ENCODE results near the gene ANKFY1.

Gene ANKFY1

DNA sequence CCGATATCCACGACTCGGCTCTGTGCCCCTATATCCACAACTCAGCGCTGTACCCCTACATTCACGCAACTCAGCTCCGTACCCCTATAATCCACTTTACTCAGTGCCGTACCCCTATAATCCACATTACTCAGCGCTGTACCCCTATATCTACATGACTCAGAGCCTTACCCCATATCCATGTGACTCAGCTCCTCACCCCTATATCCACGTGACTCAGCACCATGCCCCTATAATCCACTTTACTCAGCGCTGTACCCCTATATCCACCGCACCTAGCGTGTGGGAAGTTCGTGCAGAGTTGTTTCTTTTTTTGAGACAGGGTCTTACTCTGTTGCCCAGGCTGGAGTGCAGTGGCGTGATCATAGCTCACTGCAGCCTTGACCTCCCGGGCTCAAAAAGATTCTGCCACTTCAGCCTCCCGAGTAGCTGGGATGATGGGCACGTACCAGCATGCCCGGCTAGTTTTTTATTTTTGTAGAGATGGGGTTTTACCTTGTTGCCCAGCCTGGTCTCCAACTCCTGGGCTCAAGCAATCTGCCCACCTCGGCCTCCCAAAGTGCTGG is 103.4 kb downstream of the ANKFY1 start:
- H3K9me3 ChIP-seq (ENCODE audit: insufficient read depth, low read depth, low read length) = no peaks in the 10 kb centered on the region
- no peak overlapping the region for H3K27ac ChIP-seq (ENCODE audit: low read length)
- peaks cover 5% of the 10 kb centered on the region for H3K36me3 ChIP-seq (ENCODE audit: insufficient read depth, low read depth, low read length)
- no peak overlapping the region for H3K4me3 ChIP-seq (ENCODE audit: low read length)
- H3K9ac ChIP-seq (ENCODE audit: low read depth, low read length) = no peak overlapping the region
- H3K27me3 ChIP-seq (ENCODE audit: insufficient read depth, low read length) = no peaks in the 10 kb centered on the region
- H3K4me1 ChIP-seq (ENCODE audit: insufficient read depth, low read length) = peaks cover 4% of the 10 kb centered on the region; the same call in 1 of the 2 replicates

DNA sequence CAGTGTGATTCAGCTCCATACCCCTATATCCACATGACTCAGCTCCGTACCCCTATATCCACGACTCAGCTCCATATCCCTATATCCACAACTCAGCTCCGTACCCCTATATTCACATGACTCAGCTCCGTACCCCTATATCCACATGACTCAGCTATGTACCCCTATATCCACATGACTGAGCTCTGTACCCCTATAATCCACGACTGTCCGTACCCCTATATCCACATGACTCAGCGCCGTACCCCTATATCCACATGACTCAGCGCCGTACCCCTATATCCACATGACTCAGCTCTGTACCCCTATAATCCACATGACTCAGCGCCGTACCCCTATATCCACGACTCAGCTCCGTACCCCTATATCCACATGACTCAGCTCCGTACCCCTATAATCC is 104.0 kb downstream of the ANKFY1 start:
- Histone ChIP-seq H3K4me1 (ENCODE audit: insufficient read depth, low read length) (peaks cover 4% of the 10 kb centered on the region; the same call in 1 of the 2 replicates), H3K4me3 (ENCODE audit: low read length) (no peak overlapping the region), H3K27ac (ENCODE audit: low read length) (no peak overlapping the region), H3K36me3 (ENCODE audit: insufficient read depth, low read depth, low read length) (no peaks in the 10 kb centered on the region), H3K9me3 (ENCODE audit: insufficient read depth, low read depth, low read length) (no peaks in the 10 kb centered on the region), H3K27me3 (ENCODE audit: insufficient read depth, low read length) (no peaks in the 10 kb centered on the region), H3K9ac (ENCODE audit: low read depth, low read length) (no peak overlapping the region)

DNA sequence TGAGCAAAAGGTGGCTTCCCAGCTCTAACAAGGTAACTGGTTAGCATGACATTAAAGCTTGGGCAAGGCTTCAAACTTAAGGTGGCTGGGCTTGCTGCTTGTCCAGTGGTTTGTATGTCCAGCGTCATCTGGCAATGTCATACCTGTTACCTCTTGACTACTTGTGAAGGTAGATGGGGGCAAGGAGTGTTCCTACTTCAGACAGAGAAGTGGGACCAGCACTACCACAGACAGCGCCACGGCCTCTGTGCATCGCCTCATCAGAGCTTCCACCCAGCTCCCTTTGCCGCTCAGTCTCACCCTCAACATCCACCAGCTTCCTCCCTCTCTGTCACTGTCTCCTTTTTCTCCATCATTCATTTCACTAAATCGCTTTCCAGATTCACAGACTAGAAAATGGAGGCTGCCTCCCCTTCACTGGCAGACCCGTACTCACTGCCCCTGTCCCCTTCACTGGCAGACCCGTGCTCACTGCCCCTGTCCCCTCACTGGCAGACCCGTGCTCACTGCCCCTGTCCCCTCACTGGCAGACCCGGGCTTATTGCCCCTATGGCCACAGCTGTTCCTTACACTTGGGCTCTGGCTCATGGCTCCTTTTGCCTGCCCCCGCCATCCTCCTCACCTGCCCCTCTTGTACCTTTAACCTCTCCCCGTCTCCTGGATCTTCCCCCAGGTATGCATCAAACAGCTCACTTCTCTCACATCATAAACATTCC is 106.0 kb downstream of the ANKFY1 start:
- H3K27me3 ChIP-seq (ENCODE audit: insufficient read depth, low read length) = no peaks in the 10 kb centered on the region
- H3K9me3 ChIP-seq (ENCODE audit: insufficient read depth, low read depth, low read length) = no peaks in the 10 kb centered on the region
- peaks cover 4% of the 10 kb centered on the region; the same call in 1 of the 2 replicates for H3K4me1 ChIP-seq (ENCODE audit: insufficient read depth, low read length)
- H3K36me3 ChIP-seq (ENCODE audit: insufficient read depth, low read depth, low read length) = no peaks in the 10 kb centered on the region
- no peak overlapping the region for H3K4me3 ChIP-seq (ENCODE audit: low read length)
- H3K9ac ChIP-seq (ENCODE audit: low read depth, low read length) = no peak overlapping the region
- no peak overlapping the region for H3K27ac ChIP-seq (ENCODE audit: low read length)

DNA sequence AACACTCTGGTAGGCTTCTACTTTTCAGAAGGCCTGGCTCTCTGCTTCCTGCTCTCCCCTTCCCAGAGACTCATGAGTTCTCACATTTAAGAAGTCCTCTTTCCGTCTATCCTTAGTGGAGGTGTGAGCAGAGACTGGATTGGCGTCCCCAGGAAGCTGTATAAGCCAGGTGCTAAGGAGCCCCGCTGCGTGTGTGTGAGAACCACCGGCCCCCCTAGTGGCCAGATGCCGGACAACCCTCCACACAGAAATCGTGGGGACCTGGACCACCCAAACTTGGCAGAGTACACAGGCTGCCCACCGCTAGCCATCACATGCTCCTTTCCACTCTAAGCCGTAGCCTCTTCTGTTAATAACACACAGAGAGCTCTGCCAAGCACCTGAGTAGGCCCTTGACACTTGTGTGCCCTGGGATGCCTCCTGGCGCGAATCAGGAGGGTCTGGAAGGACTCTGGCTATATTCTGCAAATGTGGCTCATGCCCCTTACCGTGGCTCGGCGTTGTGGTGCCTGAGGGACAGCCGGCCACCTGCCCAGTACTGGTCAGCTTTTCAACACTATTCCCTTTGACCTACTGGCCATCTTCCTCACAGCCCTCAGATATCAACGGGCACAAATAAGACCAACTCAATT is 106.9 kb downstream of the ANKFY1 start:
- Histone ChIP-seq H3K9me3 (ENCODE audit: insufficient read depth, low read depth, low read length) (no peaks in the 10 kb centered on the region), H3K4me3 (ENCODE audit: low read length) (no peak overlapping the region), H3K36me3 (ENCODE audit: insufficient read depth, low read depth, low read length) (no peaks in the 10 kb centered on the region), H3K4me1 (ENCODE audit: insufficient read depth, low read length) (peaks cover 4% of the 10 kb centered on the region; the same call in 1 of the 2 replicates), H3K9ac (ENCODE audit: low read depth, low read length) (no peak overlapping the region), H3K27me3 (ENCODE audit: insufficient read depth, low read length) (no peaks in the 10 kb centered on the region), H3K27ac (ENCODE audit: low read length) (no peak overlapping the region)

- H3K9ac ChIP-seq (ENCODE audit: low read depth, low read length) = no peak overlapping the region
- no peaks in the 10 kb centered on the region for H3K27me3 ChIP-seq (ENCODE audit: insufficient read depth, low read length)
- no peaks in the 10 kb centered on the region for H3K36me3 ChIP-seq (ENCODE audit: insufficient read depth, low read depth, low read length)
- H3K9me3 ChIP-seq (ENCODE audit: insufficient read depth, low read depth, low read length) = no peaks in the 10 kb centered on the region
- no peak overlapping the region for H3K27ac ChIP-seq (ENCODE audit: low read length)
- H3K4me1 ChIP-seq (ENCODE audit: insufficient read depth, low read length) = no peaks in the 10 kb centered on the region
- H3K4me3 ChIP-seq (ENCODE audit: low read length) = no peak overlapping the region
Measured at GRCh38 chr17:4155980-4156620, 107.7 kb downstream of the ANKFY1 start.

DNA sequence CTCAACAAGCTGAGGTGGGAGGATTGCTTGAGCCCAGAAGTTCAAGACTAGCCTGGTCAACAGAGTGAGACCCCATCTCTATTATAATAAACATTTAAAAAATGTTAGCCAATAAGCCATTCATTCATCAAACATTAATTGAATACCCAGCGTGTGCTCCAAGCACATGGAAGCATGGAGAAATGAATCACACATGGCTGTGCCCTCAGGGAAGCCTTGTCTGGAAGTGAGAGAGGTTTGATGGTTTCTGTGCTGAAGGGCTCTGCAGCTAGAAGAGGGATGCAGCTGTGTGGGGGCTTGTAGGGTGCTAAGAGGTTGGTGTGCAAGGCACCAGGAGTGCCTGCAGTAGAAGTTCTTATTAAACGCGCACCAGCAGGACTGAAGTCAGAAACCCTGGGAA is 109.6 kb downstream of the ANKFY1 start:
- no peaks in the 10 kb centered on the region for H3K4me1 ChIP-seq (ENCODE audit: insufficient read depth, low read length)
- no peak overlapping the region for H3K9ac ChIP-seq (ENCODE audit: low read depth, low read length)
- no peaks in the 10 kb centered on the region for H3K36me3 ChIP-seq (ENCODE audit: insufficient read depth, low read depth, low read length)
- H3K27me3 ChIP-seq (ENCODE audit: insufficient read depth, low read length) = no peaks in the 10 kb centered on the region
- no peaks in the 10 kb centered on the region for H3K9me3 ChIP-seq (ENCODE audit: insufficient read depth, low read depth, low read length)
- H3K4me3 ChIP-seq (ENCODE audit: low read length) = no peak overlapping the region
- H3K27ac ChIP-seq (ENCODE audit: low read length) = no peak overlapping the region

- Histone ChIP-seq H3K27me3 (ENCODE audit: insufficient read depth, low read length) (no peaks in the 10 kb centered on the region), H3K36me3 (ENCODE audit: insufficient read depth, low read depth, low read length) (no peaks in the 10 kb centered on the region), H3K27ac (ENCODE audit: low read length) (no peak overlapping the region), H3K4me1 (ENCODE audit: insufficient read depth, low read length) (no peaks in the 10 kb centered on the region), H3K9me3 (ENCODE audit: insufficient read depth, low read depth, low read length) (no peaks in the 10 kb centered on the region), H3K4me3 (ENCODE audit: low read length) (no peak overlapping the region), H3K9ac (ENCODE audit: low read depth, low read length) (no peak overlapping the region)
Measured at GRCh38 chr17:4152471-4152870, 111.3 kb downstream of the ANKFY1 start.

DNA sequence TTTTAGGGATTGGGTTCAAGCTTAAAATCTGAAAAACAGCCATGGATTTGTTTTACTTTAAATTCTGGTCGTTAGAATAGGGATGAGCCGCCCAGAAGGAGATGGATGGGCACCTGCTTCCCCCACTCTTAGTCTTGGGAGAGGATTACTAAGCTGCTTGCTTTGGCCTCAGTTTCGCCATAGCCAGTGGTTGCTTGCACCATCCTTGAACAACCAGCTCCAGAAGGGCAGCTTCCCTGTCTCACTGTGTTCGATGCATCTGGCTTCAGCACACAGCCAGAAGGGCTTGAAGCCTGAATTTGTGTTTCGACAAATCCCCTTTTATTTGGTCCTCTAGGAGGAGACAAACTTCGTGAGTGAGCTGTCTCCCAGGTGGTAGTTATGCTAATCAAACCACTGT is 113.7 kb downstream of the ANKFY1 start:
- no peaks in the 10 kb centered on the region for H3K27me3 ChIP-seq (ENCODE audit: insufficient read depth, low read length)
- H3K4me1 ChIP-seq (ENCODE audit: insufficient read depth, low read length) = no peaks in the 10 kb centered on the region
- no peaks in the 10 kb centered on the region for H3K9me3 ChIP-seq (ENCODE audit: insufficient read depth, low read depth, low read length)
- H3K9ac ChIP-seq (ENCODE audit: low read depth, low read length) = no peak overlapping the region
- no peak overlapping the region for H3K4me3 ChIP-seq (ENCODE audit: low read length)
- H3K36me3 ChIP-seq (ENCODE audit: insufficient read depth, low read depth, low read length) = no peaks in the 10 kb centered on the region
- no peak overlapping the region for H3K27ac ChIP-seq (ENCODE audit: low read length)

DNA sequence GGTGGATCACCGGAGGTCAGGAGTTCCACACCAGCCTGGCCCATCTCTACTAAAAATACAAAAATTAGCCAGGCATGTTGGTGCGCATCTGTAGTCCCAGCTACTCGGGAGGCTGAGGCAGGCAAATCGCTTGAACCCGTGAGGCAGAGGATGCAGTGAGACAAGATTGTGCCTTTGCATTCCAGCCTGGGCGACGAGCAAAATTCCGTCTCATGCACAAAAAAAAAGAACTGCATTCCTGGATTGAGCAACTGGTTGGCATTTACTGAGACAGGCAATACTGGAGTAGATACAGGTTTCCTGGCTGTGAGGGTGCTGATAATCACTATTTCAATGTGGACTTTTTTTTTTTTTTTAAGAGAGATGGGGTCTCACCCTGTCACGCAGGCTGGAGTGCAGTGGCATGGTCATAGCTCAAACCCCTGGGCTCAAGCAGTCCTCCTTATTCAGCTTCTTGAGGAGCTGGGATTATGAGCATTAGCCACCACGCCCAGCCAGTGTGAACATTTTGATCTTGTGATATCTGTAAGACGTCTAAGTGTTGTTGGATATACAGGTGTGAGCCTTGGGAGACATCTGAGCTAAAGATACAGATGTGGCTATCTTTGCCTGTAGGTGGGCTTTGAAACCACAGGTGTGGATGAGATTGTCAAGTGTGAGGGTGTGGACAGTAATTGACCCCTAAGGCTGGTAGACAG is 115.0 kb downstream of the ANKFY1 start:
- 0 out of 2 replicates have a peak, but pooled peaks cover 4% of the 10 kb centered on the region for H3K4me1 ChIP-seq (ENCODE audit: insufficient read depth, low read length)
- H3K9ac ChIP-seq (ENCODE audit: low read depth, low read length) = no peak overlapping the region
- no peaks in the 10 kb centered on the region for H3K27me3 ChIP-seq (ENCODE audit: insufficient read depth, low read length)
- H3K4me3 ChIP-seq (ENCODE audit: low read length) = no peak overlapping the region
- H3K27ac ChIP-seq (ENCODE audit: low read length) = no peak overlapping the region
- no peaks in the 10 kb centered on the region for H3K36me3 ChIP-seq (ENCODE audit: insufficient read depth, low read depth, low read length)
- no peaks in the 10 kb centered on the region for H3K9me3 ChIP-seq (ENCODE audit: insufficient read depth, low read depth, low read length)

DNA sequence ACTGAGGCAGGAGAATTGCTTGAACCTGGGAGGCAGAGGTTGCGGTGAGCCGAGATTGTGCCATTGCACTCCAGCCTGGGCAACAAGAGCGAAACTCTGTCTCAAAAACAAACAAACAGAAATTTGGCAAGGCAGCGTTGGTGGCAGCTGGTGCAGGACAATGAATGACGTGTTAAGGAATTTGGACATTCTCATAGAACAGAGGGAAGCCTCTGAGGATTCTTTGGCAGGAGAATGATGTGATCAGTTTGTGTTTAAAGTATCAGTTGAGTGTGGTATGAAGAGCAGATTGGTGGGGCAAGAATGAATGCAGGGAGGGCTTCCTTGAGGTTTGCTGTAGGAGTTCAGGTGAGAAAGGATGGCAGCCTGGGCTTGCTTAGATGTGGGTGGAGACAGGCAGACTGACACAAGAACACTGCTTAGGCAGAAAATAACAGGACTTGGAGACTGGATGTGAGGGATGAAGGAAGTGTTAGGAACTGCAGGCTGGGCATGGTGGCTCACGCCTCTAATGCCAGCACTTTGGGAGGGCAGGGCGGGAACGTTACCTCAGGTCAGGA is 115.9 kb downstream of the ANKFY1 start:
- no peaks in the 10 kb centered on the region for H3K9me3 ChIP-seq (ENCODE audit: insufficient read depth, low read depth, low read length)
- no peaks in the 10 kb centered on the region for H3K27me3 ChIP-seq (ENCODE audit: insufficient read depth, low read length)
- H3K9ac ChIP-seq (ENCODE audit: low read depth, low read length) = no peak overlapping the region
- no peak overlapping the region for H3K27ac ChIP-seq (ENCODE audit: low read length)
- no peak overlapping the region for H3K4me3 ChIP-seq (ENCODE audit: low read length)
- H3K36me3 ChIP-seq (ENCODE audit: insufficient read depth, low read depth, low read length) = no peaks in the 10 kb centered on the region
- H3K4me1 ChIP-seq (ENCODE audit: insufficient read depth, low read length) = 0 out of 2 replicates have a peak, but pooled peaks cover 4% of the 10 kb centered on the region

DNA sequence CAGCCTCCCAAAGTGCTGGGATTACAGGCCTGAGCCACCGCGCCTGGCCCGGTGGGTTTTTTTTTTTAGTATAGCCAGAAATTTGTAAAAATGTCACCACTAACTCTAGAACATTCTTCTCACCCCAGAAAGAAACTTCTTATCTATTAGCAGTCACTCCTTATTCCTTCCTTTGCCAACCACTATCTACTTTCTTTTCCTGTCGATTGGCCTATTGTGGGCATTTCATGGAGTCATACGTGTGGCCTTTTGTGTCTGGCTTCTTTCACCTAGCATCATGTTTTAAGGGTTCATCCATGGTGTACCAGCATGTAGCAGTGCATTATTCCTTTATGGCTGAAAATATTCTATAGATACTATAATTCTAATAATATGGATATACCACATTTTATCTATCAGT is 117.1 kb downstream of the ANKFY1 start:
- H3K4me3 ChIP-seq (ENCODE audit: low read length) = no peak overlapping the region
- H3K4me1 ChIP-seq (ENCODE audit: insufficient read depth, low read length) = 0 out of 2 replicates have a peak, but pooled peaks cover 4% of the 10 kb centered on the region
- no peak overlapping the region for H3K27ac ChIP-seq (ENCODE audit: low read length)
- H3K9ac ChIP-seq (ENCODE audit: low read depth, low read length) = no peak overlapping the region
- H3K36me3 ChIP-seq (ENCODE audit: insufficient read depth, low read depth, low read length) = no peaks in the 10 kb centered on the region
- H3K27me3 ChIP-seq (ENCODE audit: insufficient read depth, low read length) = no peaks in the 10 kb centered on the region
- no peaks in the 10 kb centered on the region for H3K9me3 ChIP-seq (ENCODE audit: insufficient read depth, low read depth, low read length)

Measured in iPS-20b (cell line).